Upper lobe of left lung (tissue), 6 donors: ENCODE results near the gene IL1RL1. TPM values are rescaled to one million over a fixed set of nuclear protein-coding genes. Genes with fewer than 3 reads are reported as not detected.

ENCODE experiments used
- ATAC-seq, 2 donors: fragments of 200-7000 bp; cut with Tn5 transposase; one replicate each; pipeline ENCODE4 v1.9.1; 2022; ENCODE audit warnings: mild to moderate bottlenecking in 2 of 2, moderate library complexity in 2 of 2; ENCODE audit not compliant: low FRiP score in 2 of 2
- DNase-seq, 2 donors: peaks; one replicate each; pipeline ENCODE4 v3.0.0-alpha.2; 2019 to 2020
- H3K27ac ChIP-seq, 4 donors: fragments of 200-600 bp; sonication (generic); one replicate each; pipeline ENCODE4 v1.5.1; 2016 to 2019
- H3K27me3 ChIP-seq, 4 donors: fragments of 200-600 bp; sonication (generic); one replicate each; pipeline ENCODE4 v1.5.1; 2017 to 2019
- H3K36me3 ChIP-seq, 4 donors: fragments of 200-600 bp; sonication (generic); one replicate each; pipeline ENCODE4 v1.5.1; 2016 to 2019
- H3K4me1 ChIP-seq, 4 donors: fragments of 200-600 bp; sonication (generic); one replicate each; pipeline ENCODE4 v1.5.1; 2018 to 2019
- H3K4me3 ChIP-seq, 4 donors: fragments of 200-600 bp; sonication (generic); one replicate each; pipeline ENCODE4 v1.5.1; 2017 to 2019; ENCODE audit warnings: mild to moderate bottlenecking in 2 of 4, moderate library complexity in 1 of 4
- H3K9me3 ChIP-seq, 4 donors: fragments of 200-600 bp; sonication (generic); one replicate each; pipeline ENCODE4 v1.5.1; 2018 to 2019
- CTCF ChIP-seq, 6 experiments: fragments of 450-650 bp in 4 of 6; fragments of 200-600 bp in 2 of 6; sonication (generic) in 2 of 6; IDR thresholded peaks; one replicate each; pipeline ENCODE4 v1.5.1; 2016 to 2019; ENCODE audit warnings: antibody characterized with exemption in 6 of 6
- EP300 ChIP-seq, 4 donors: sonication (generic); formaldehyde crosslinking; IDR thresholded peaks; one replicate each; pipeline ENCODE4 v1.5.1; 2017; ENCODE audit warnings: antibody characterized with exemption in 4 of 4, control low read depth in 2 of 4
- POLR2A ChIP-seq, 4 donors: fragments of 450-650 bp; IDR thresholded peaks; one replicate each; pipeline ENCODE4 v1.5.1; 2016 to 2017; ENCODE audit warnings: antibody characterized with exemption in 4 of 4, mild to moderate bottlenecking in 2 of 4
- POLR2AphosphoS5 ChIP-seq, 2 donors: sonication (generic); formaldehyde crosslinking; IDR thresholded peaks; one replicate each; pipeline ENCODE4 v1.5.1; 2017; ENCODE audit warnings: antibody characterized with exemption in 2 of 2
- WGBS, 2 donors: methylation state at CpG; one replicate each; pipeline ENCODE4 v1.1.5; 2017 to 2018; 5-methylcytosine and 5-hydroxymethylcytosine counted together
- total RNA-seq, 6 donors: library from RNA; depleted of rRNA in 4 of 6; stranded (reverse); fragments of >200 nt in 4 of 6; gene quantifications; one replicate each; pipeline versions ENCODE4 v1.1.0 to v1.2.1, GENCODE V29; 2016 to 2021
- donor health status: DM: no; HTN: no; CAD: no; lungs with moderate emphysema.
- donor health status: DM: no; HTN: yes; CAD: no; lungs with severe emphysema.

IL1RL1 gene
- total RNA-seq, 6 donors from 2014 or later: 26.2 to 203 (median 53.1) TPM

DNA sequence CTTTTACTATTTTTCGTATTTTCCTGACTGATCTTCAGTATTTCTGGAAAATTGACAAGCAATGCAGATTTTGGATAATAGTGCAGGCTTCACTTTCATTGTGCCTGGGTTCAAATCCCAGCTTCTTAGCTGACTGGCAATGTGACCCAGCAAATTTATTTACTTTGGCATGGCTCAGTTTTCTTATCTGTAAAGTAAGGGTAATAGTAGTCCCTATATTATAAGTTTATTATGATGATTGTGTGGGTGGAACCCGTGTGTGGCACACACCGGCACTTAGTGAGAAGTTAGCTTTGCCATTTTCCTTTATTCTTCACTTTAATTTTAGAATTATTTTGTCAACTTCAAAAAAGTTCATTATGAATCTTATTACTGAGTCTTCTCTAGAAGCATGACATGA is 7.8 kb upstream of the IL1RL1 start:
- TF ChIP-seq POLR2AphosphoS5 (IDR thresholded peaks at IDR 0.05) (no peak), POLR2A (IDR thresholded peaks at IDR 0.05) (no peak), EP300 (IDR thresholded peaks at IDR 0.05) (no peak), CTCF (IDR thresholded peaks at IDR 0.05) (no peak)
- H3K36me3 ChIP-seq: no peaks in the 10 kb centered on the region
- H3K4me3 ChIP-seq: no peak overlapping the region
- H3K9me3 ChIP-seq: no peaks in the 10 kb centered on the region
- H3K4me1 ChIP-seq: peaks cover 0 to 5% (median 0%) of the 10 kb centered on the region in 4 donors
- no peak for DNase-seq
- no peak for ATAC-seq
- H3K27ac ChIP-seq: peak overlapping the region in 2 of 4 donors; percentile 82 to 89
- WGBS, 2 donors: 91 to 94% methylated on average over 3 of the region's 3 CpGs
- H3K27me3 ChIP-seq: no peaks in the 10 kb centered on the region

DNA sequence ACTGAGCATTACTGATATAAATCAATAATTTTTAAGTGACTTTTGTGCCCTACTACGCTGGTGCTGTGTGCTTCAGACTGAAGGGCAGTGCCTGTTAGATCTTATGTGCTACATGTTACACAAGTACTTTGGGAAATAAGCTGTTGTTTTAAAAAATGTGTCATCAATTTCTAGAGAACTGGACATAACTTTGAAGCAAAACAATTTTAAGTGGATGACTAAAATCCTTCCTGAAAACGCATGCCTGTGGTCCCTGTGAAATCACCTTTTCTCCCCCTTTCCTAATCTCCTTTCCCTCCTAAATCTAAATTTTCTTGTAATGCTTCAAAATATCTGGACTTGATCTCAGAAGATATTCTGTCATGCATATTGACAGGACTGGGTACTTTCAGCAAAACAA is 7.1 kb upstream of the IL1RL1 start:
- TF ChIP-seq POLR2AphosphoS5 (IDR thresholded peaks at IDR 0.05): no peak
- no peak for TF ChIP-seq EP300 (IDR thresholded peaks at IDR 0.05)
- peak overlapping the region; percentile 63 to 89 (median 75) for H3K27ac ChIP-seq
- 57 to 63% methylated on average over 2 of the region's 2 CpGs for WGBS, 2 donors

DNA sequence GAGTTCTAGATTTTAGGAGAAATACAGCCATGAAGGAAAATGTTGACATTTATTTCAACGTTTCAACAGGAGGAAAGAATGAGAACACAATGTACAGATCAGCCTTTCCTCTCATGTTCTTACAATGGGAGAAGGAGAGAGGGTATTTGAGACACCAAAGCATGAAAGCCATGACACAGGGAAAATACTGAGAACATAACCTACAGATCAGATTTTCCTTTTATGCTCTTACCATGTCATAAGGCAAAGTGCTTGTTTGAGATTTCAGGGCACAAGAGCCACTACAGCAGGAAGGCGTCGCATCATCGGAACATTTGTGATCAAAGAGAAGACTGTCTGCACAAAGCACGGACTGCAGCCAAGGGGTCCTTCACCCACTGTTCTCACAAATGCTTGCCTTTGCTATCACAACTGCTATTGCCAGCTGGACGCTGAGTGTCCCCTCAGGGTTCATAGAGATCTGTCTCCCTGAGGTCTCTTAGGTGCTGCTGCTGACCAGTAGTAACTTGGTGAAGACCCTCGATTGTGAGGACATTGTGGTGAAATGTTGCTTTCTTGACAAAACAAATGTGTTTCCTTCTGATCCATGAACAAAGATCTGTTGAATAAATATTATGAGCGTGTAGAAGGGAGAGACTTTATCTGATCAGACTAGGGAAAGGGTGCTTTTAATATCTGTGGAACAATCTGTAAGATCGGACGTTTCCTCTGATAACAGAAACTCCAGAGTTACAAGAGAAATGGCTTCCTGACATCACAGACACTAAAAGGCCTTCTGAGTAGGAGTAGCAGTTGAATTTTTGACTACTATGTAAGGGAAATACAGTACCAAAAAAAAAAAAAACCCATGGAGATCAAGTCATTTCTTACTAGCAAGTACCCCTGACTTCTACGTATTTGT is 6.4 kb upstream of the IL1RL1 start:
- 35 to 40% methylated on average over 11 of the region's 11 CpGs for WGBS, 2 donors
- Histone ChIP-seq H3K4me1 (peaks cover 0 to 5% (median 0%) of the 10 kb centered on the region in 4 donors), H3K9me3 (no peaks in the 10 kb centered on the region), H3K27ac (peak overlapping the region; percentile 63 to 89 (median 75)), H3K4me3 (no peak overlapping the region), H3K27me3 (no peaks in the 10 kb centered on the region), H3K36me3 (no peaks in the 10 kb centered on the region)
- TF ChIP-seq CTCF (IDR thresholded peaks at IDR 0.05) (no peak), POLR2AphosphoS5 (IDR thresholded peaks at IDR 0.05) (peak in 1 of 2 donors; percentile 40), EP300 (IDR thresholded peaks at IDR 0.05) (peak in 2 of 4 donors; percentile 79 to 84), POLR2A (IDR thresholded peaks at IDR 0.05) (no peak)
- DNase-seq (no peak), ATAC-seq (no peak)

More for the DNA sequence above, 7.1 kb upstream of the IL1RL1 start:
- Histone ChIP-seq H3K9me3 (no peaks in the 10 kb centered on the region), H3K36me3 (no peaks in the 10 kb centered on the region), H3K4me1 (peaks cover 0 to 5% (median 0%) of the 10 kb centered on the region in 4 donors), H3K4me3 (no peak overlapping the region), H3K27me3 (no peaks in the 10 kb centered on the region)
- ATAC-seq: no peak
- DNase-seq: no peak

- H3K9me3 ChIP-seq: no peaks in the 10 kb centered on the region
- peaks cover 0 to 5% (median 0%) of the 10 kb centered on the region in 4 donors for H3K4me1 ChIP-seq
- ATAC-seq (no peak), DNase-seq (no peak)
- peak overlapping the region; percentile 63 to 89 (median 75) for H3K27ac ChIP-seq
- H3K36me3 ChIP-seq: no peaks in the 10 kb centered on the region
- no peak for TF ChIP-seq EP300 (IDR thresholded peaks at IDR 0.05)
- no peak for TF ChIP-seq POLR2AphosphoS5 (IDR thresholded peaks at IDR 0.05)
- TF ChIP-seq CTCF (IDR thresholded peaks at IDR 0.05): no peak
- TF ChIP-seq POLR2A (IDR thresholded peaks at IDR 0.05): no peak
- WGBS, 2 donors: 57 to 85% methylated on average over 1 of the region's 1 CpG
- no peak overlapping the region for H3K4me3 ChIP-seq
- H3K27me3 ChIP-seq: no peaks in the 10 kb centered on the region
These were observed 5.2 kb upstream of the IL1RL1 start for GRCh38 chr2:102306125-102306524.

DNA sequence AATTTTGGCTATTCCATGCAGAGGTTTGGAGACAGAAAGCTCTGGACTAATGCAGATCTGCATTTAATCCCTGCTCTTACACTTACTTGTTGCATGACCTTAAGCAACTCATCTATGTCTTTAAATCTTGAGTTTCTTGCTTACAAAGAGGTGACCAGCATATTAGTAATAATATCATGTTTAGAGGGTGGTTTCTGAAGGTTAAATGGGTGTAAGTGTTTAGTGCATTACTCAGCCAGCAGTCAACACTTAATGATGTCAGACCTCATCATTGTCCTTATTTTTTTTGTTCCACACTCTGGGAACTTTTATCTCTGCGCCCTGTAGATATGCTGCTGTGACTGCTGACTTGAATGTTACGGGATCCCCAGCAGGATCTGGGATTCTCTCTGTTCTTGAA is 1.7 kb downstream of the IL1RL1 start:
- H3K4me3 ChIP-seq: no peak overlapping the region
- no peaks in the 10 kb centered on the region for H3K9me3 ChIP-seq
- TF ChIP-seq POLR2A (IDR thresholded peaks at IDR 0.05): no peak
- TF ChIP-seq CTCF (IDR thresholded peaks at IDR 0.05): no peak
- TF ChIP-seq EP300 (IDR thresholded peaks at IDR 0.05): no peak
- TF ChIP-seq POLR2AphosphoS5 (IDR thresholded peaks at IDR 0.05): no peak
- no peaks in the 10 kb centered on the region for H3K4me1 ChIP-seq
- DNase-seq (no peak), ATAC-seq (no peak)
- no peak overlapping the region for H3K27ac ChIP-seq
- H3K36me3 ChIP-seq: no peaks in the 10 kb centered on the region
- 97% methylated on average over 2 of the region's 2 CpGs for WGBS, 2 donors
- H3K27me3 ChIP-seq: no peaks in the 10 kb centered on the region
